ENCODE results near the gene OSTF1.
A peak's percentile ranks its signal among the peaks of the same experiment; 100 is the strongest.

OSTF1 gene

GRCh38 chr9:75096796-75097195, 8.5 kb downstream of the OSTF1 start:
- Histone ChIP-seq H3K4me3 (ENCODE audit: low read depth in 1 of 5, low read length in 5 of 5) (no peak overlapping the region), H3K9me3 (ENCODE audit: control insufficient read depth in 5 of 5, low read length in 5 of 5) (no peaks in the 10 kb centered on the region), H3K9ac (ENCODE audit: low read length in 5 of 5) (peak overlapping the region in 1 of 5 donors; percentile 19), H3K36me3 (ENCODE audit: control insufficient read depth in 5 of 5, insufficient read depth in 5 of 5, low read length in 5 of 5) (peaks cover 0 to 4% (median 0%) of the 10 kb centered on the region in 5 donors), H3K27ac (ENCODE audit: low read depth, low read length) (no peak overlapping the region), H3K27me3 (ENCODE audit: control insufficient read depth in 5 of 5, insufficient read depth in 4 of 5, low read length in 5 of 5) (no peaks in the 10 kb centered on the region), H3K4me1 (ENCODE audit: control insufficient read depth in 5 of 5, insufficient read depth in 5 of 5, low read length in 5 of 5) (peaks cover 2 to 58% (median 20%) of the 10 kb centered on the region in 5 donors)

- no peaks in the 10 kb centered on the region for H3K9me3 ChIP-seq (ENCODE audit: control insufficient read depth in 5 of 5, low read length in 5 of 5)
- peak overlapping the region in 1 of 5 donors; percentile 11 for H3K4me3 ChIP-seq (ENCODE audit: low read depth in 1 of 5, low read length in 5 of 5)
- no peak overlapping the region for H3K27ac ChIP-seq (ENCODE audit: low read depth, low read length)
- peaks cover 0 to 6% (median 0%) of the 10 kb centered on the region in 5 donors for H3K36me3 ChIP-seq (ENCODE audit: control insufficient read depth in 5 of 5, insufficient read depth in 5 of 5, low read length in 5 of 5)
- peaks cover 0 to 34% (median 6%) of the 10 kb centered on the region in 5 donors for H3K4me1 ChIP-seq (ENCODE audit: control insufficient read depth in 5 of 5, insufficient read depth in 5 of 5, low read length in 5 of 5)
- H3K9ac ChIP-seq (ENCODE audit: low read length in 5 of 5), result no peak overlapping the region
- H3K27me3 ChIP-seq (ENCODE audit: control insufficient read depth in 5 of 5, insufficient read depth in 4 of 5, low read length in 5 of 5), result no peaks in the 10 kb centered on the region
Measured at GRCh38 chr9:75101004-75101588, 12.8 kb downstream of the OSTF1 start.

- H3K9me3 ChIP-seq (ENCODE audit: control insufficient read depth in 5 of 5, low read length in 5 of 5), result no peaks in the 10 kb centered on the region
- H3K4me1 ChIP-seq (ENCODE audit: control insufficient read depth in 5 of 5, insufficient read depth in 5 of 5, low read length in 5 of 5), result peaks cover 0 to 30% (median 9%) of the 10 kb centered on the region in 5 donors
- no peaks in the 10 kb centered on the region for H3K27me3 ChIP-seq (ENCODE audit: control insufficient read depth in 5 of 5, insufficient read depth in 4 of 5, low read length in 5 of 5)
- H3K4me3 ChIP-seq (ENCODE audit: low read depth in 1 of 5, low read length in 5 of 5), result no peak overlapping the region
- peaks cover 0 to 6% (median 0%) of the 10 kb centered on the region in 5 donors for H3K36me3 ChIP-seq (ENCODE audit: control insufficient read depth in 5 of 5, insufficient read depth in 5 of 5, low read length in 5 of 5)
- H3K27ac ChIP-seq (ENCODE audit: low read depth, low read length), result no peak overlapping the region
- H3K9ac ChIP-seq (ENCODE audit: low read length in 5 of 5), result no peak overlapping the region
Measured at GRCh38 chr9:75102177-75102790, 14.0 kb downstream of the OSTF1 start.

- Histone ChIP-seq H3K36me3 (ENCODE audit: control insufficient read depth in 5 of 5, insufficient read depth in 5 of 5, low read length in 5 of 5) (peaks cover 0 to 6% (median 0%) of the 10 kb centered on the region in 5 donors), H3K27ac (ENCODE audit: low read depth, low read length) (no peak overlapping the region), H3K4me1 (ENCODE audit: control insufficient read depth in 5 of 5, insufficient read depth in 5 of 5, low read length in 5 of 5) (peaks cover 0 to 39% (median 18%) of the 10 kb centered on the region in 5 donors), H3K27me3 (ENCODE audit: control insufficient read depth in 5 of 5, insufficient read depth in 4 of 5, low read length in 5 of 5) (no peaks in the 10 kb centered on the region), H3K9ac (ENCODE audit: low read length in 5 of 5) (no peak overlapping the region), H3K4me3 (ENCODE audit: low read depth in 1 of 5, low read length in 5 of 5) (no peak overlapping the region), H3K9me3 (ENCODE audit: control insufficient read depth in 5 of 5, low read length in 5 of 5) (no peaks in the 10 kb centered on the region)
Measured at GRCh38 chr9:75104607-75105006, 16.3 kb downstream of the OSTF1 start.

- Histone ChIP-seq H3K36me3 (ENCODE audit: control insufficient read depth in 5 of 5, insufficient read depth in 5 of 5, low read length in 5 of 5) (peaks cover 0 to 6% (median 0%) of the 10 kb centered on the region in 5 donors), H3K9me3 (ENCODE audit: control insufficient read depth in 5 of 5, low read length in 5 of 5) (no peaks in the 10 kb centered on the region), H3K9ac (ENCODE audit: low read length in 5 of 5) (no peak overlapping the region), H3K27me3 (ENCODE audit: control insufficient read depth in 5 of 5, insufficient read depth in 4 of 5, low read length in 5 of 5) (no peaks in the 10 kb centered on the region), H3K4me3 (ENCODE audit: low read depth in 1 of 5, low read length in 5 of 5) (no peak overlapping the region), H3K4me1 (ENCODE audit: control insufficient read depth in 5 of 5, insufficient read depth in 5 of 5, low read length in 5 of 5) (peaks cover 0 to 40% (median 16%) of the 10 kb centered on the region in 5 donors), H3K27ac (ENCODE audit: low read depth, low read length) (no peak overlapping the region)
Measured at GRCh38 chr9:75105019-75105540, 16.8 kb downstream of the OSTF1 start.

- Histone ChIP-seq H3K4me1 (ENCODE audit: control insufficient read depth in 5 of 5, insufficient read depth in 5 of 5, low read length in 5 of 5) (peaks cover 0 to 39% (median 15%) of the 10 kb centered on the region in 5 donors), H3K27me3 (ENCODE audit: control insufficient read depth in 5 of 5, insufficient read depth in 4 of 5, low read length in 5 of 5) (no peaks in the 10 kb centered on the region), H3K9me3 (ENCODE audit: control insufficient read depth in 5 of 5, low read length in 5 of 5) (no peaks in the 10 kb centered on the region), H3K36me3 (ENCODE audit: control insufficient read depth in 5 of 5, insufficient read depth in 5 of 5, low read length in 5 of 5) (peaks cover 0 to 6% (median 0%) of the 10 kb centered on the region in 5 donors), H3K27ac (ENCODE audit: low read depth, low read length) (no peak overlapping the region), H3K9ac (ENCODE audit: low read length in 5 of 5) (no peak overlapping the region), H3K4me3 (ENCODE audit: low read depth in 1 of 5, low read length in 5 of 5) (no peak overlapping the region)
Measured at GRCh38 chr9:75105841-75106240, 17.5 kb downstream of the OSTF1 start.

- no peak overlapping the region for H3K27ac ChIP-seq (ENCODE audit: low read depth, low read length)
- H3K27me3 ChIP-seq (ENCODE audit: control insufficient read depth in 5 of 5, insufficient read depth in 4 of 5, low read length in 5 of 5), result no peaks in the 10 kb centered on the region
- H3K9me3 ChIP-seq (ENCODE audit: control insufficient read depth in 5 of 5, low read length in 5 of 5), result no peaks in the 10 kb centered on the region
- peaks cover 0 to 6% (median 0%) of the 10 kb centered on the region in 5 donors for H3K36me3 ChIP-seq (ENCODE audit: control insufficient read depth in 5 of 5, insufficient read depth in 5 of 5, low read length in 5 of 5)
- no peak overlapping the region for H3K4me3 ChIP-seq (ENCODE audit: low read depth in 1 of 5, low read length in 5 of 5)
- H3K4me1 ChIP-seq (ENCODE audit: control insufficient read depth in 5 of 5, insufficient read depth in 5 of 5, low read length in 5 of 5), result peaks cover 0 to 38% (median 12%) of the 10 kb centered on the region in 5 donors
- H3K9ac ChIP-seq (ENCODE audit: low read length in 5 of 5), result no peak overlapping the region
Measured at GRCh38 chr9:75106857-75107256, 18.5 kb downstream of the OSTF1 start.

GRCh38 chr9:75108571-75108970, 20.3 kb downstream of the OSTF1 start:
- H3K4me1 ChIP-seq (ENCODE audit: control insufficient read depth in 5 of 5, insufficient read depth in 5 of 5, low read length in 5 of 5), result peaks cover 0 to 42% (median 12%) of the 10 kb centered on the region in 5 donors
- no peak overlapping the region for H3K27ac ChIP-seq (ENCODE audit: low read depth, low read length)
- H3K4me3 ChIP-seq (ENCODE audit: low read depth in 1 of 5, low read length in 5 of 5), result no peak overlapping the region
- H3K9me3 ChIP-seq (ENCODE audit: control insufficient read depth in 5 of 5, low read length in 5 of 5), result no peaks in the 10 kb centered on the region
- H3K36me3 ChIP-seq (ENCODE audit: control insufficient read depth in 5 of 5, insufficient read depth in 5 of 5, low read length in 5 of 5), result peaks cover 0 to 4% (median 0%) of the 10 kb centered on the region in 5 donors
- no peaks in the 10 kb centered on the region for H3K27me3 ChIP-seq (ENCODE audit: control insufficient read depth in 5 of 5, insufficient read depth in 4 of 5, low read length in 5 of 5)
- H3K9ac ChIP-seq (ENCODE audit: low read length in 5 of 5), result no peak overlapping the region

GRCh38 chr9:75109210-75109839, 21.0 kb downstream of the OSTF1 start:
- Histone ChIP-seq H3K27me3 (ENCODE audit: control insufficient read depth in 5 of 5, insufficient read depth in 4 of 5, low read length in 5 of 5) (no peaks in the 10 kb centered on the region), H3K4me1 (ENCODE audit: control insufficient read depth in 5 of 5, insufficient read depth in 5 of 5, low read length in 5 of 5) (peaks cover 0 to 42% (median 12%) of the 10 kb centered on the region in 5 donors), H3K9me3 (ENCODE audit: control insufficient read depth in 5 of 5, low read length in 5 of 5) (no peaks in the 10 kb centered on the region), H3K27ac (ENCODE audit: low read depth, low read length) (no peak overlapping the region), H3K9ac (ENCODE audit: low read length in 5 of 5) (no peak overlapping the region), H3K36me3 (ENCODE audit: control insufficient read depth in 5 of 5, insufficient read depth in 5 of 5, low read length in 5 of 5) (peaks cover 0 to 4% (median 0%) of the 10 kb centered on the region in 5 donors), H3K4me3 (ENCODE audit: low read depth in 1 of 5, low read length in 5 of 5) (no peak overlapping the region)

Data from subcutaneous abdominal adipose tissue (tissue), 5 donors.